ENCODE results near the gene LIN37.

The LIN37 gene

DNA sequence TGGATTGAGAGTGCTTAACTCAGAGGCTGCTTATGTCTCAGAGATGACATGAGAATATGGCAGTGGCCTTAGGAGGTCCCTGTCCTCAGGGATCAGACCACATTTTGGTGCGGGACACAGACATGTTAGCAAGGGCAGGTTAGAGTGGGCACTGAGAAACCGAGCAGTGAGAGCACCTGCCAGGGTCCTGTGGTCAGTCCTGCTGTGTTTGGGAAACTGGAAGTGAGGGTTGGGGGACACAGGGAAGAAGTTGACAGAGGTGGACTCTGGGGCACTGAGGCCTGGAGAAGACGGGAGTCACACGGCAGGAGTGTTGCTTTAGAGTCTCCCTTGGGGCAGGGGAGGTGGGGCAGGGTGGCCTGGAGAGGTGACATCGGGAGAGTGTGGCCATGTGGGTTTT is 13.5 kb upstream of the LIN37 start:
- no peak for DNase-seq (ENCODE audit: low read depth)

DNA sequence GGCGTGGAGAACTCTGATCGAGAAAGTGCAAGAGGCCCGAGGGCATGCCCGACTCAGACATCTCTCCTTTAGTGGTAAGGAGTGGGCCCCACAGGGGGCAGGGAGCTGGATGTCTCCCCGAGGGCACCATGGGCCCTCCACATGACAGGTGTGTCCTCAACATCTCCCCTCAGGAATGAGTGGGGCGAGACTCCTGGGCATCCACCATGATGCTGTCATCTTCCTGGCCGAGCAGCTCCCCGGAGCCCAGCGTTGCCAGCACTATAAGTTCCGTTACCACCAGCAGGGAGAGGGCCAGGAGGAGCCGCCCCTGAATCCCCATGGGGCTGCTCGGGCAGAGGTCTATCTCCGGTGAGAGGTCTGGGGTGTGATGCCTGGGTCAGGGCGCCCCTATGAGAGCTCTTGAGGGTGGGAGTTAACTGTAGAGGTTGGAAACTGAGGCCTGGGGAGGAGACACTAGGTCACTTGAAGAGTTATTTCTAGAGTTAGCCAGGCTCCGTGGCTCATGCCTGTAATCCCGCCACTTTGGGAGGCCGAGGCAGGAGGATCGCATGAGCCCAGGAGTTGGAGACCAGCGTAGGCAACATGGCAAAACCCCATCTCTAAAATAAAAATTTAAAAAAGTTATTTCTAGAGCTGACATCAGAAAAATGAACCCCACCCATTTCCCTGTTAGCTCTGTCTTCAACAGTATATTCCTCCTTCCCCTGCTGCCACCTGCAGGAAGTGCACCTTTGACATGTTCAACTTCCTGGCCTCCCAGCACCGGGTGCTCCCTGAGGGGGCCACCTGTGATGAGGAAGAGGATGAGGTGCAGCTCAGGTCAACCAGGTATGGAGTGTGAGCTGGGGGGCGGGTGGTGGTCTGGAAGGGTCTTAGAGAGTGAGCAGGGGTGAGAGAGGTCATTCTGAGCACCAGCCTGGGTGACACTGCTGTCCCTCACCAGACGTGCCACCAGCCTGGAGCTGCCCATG is 11.2 kb upstream of the LIN37 start:
- DNase-seq (ENCODE audit: low read depth): no peak

DNA sequence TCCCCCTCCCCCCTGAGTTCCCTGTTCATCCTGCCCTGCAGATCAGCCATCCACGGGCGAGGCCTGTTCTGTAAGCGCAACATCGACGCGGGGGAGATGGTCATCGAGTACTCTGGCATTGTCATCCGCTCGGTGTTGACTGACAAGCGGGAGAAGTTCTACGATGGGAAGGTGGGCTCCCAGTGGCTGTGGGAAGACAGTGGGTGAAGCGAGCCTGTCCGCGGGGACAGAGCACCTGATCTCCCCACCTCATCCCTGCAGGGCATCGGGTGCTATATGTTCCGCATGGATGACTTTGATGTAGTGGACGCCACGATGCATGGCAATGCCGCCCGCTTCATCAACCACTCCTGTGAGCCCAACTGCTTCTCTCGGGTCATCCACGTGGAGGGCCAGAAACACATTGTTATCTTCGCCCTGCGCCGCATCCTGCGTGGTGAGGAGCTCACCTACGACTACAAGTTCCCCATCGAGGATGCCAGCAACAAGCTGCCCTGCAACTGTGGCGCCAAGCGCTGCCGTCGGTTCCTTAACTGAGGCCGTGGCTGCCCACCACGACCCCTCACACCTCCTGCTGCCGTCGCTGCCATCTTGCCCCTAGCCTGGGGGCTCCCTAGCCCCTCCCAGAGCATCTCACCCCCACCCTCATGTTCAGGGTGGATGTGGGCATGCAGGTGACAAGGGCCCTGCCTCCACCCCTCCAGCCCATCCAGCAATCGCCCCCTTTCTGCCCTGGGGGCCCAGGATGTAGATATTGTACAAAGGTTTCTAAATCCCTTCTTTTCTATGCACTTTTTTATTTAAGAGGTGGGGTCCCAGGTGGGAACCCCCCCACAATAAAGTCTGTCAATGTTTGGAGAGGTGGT is 10.1 kb upstream of the LIN37 start:
- DNase-seq (ENCODE audit: low read depth): no peak

DNA sequence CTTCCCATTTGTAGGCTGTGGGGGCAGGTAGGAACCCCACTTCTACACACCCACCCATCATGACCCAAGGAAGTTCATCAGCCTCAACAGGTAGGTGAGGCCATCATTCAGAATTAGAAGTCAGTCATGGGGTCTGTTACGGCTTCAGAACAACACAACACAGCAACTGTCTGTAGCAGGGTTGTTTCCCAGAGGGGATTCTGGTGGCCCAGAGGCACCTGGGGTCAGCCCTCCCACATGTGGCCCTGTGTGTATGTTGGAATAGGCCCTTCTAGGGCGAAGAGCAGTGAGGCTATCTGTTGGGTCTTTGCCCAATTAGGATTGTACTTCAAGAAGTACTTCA is 9.5 kb upstream of the LIN37 start:
- DNase-seq (ENCODE audit: low read depth): no peak

DNA sequence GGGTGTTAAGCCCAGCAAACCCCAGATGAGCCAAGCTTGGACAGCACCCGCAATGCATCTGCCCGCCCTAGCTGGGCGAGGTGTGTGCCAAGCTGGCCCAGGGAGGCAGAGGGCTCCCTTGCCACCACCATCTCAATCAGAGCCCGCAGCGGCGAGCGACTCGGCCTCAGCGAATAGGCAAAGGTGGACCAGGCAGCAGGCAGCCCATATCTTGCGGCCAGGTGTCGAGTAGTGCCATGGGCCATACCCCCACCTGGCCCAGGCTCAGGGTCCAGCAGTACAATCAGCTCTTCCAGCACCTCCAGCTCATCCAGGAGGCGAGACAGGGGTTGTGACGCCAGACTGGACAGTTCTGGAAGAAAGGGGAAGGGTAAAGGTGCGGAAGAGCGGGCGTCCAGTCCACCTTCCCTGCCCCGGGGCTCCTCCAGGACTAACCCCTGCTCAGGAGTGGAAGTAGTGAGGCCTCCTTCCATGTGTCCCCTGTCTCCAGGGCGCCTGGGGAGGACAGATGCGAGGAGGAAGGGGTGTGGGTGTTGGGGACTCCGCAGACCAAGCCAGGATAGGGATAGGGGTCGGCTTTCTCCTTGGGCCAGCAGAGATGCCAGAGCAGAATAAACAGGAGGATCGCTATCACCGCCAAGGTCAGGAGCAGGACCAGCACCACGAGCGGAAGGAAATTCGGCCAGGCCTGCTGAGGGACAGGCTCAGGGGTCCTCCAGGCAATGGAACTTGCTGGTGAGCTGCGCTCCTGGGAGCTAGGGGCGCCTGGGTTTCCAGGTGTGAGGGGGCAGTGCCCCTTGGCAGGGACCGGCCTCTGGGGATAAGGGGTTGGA is 8.9 kb upstream of the LIN37 start:
- no peak for DNase-seq (ENCODE audit: low read depth)

DNA sequence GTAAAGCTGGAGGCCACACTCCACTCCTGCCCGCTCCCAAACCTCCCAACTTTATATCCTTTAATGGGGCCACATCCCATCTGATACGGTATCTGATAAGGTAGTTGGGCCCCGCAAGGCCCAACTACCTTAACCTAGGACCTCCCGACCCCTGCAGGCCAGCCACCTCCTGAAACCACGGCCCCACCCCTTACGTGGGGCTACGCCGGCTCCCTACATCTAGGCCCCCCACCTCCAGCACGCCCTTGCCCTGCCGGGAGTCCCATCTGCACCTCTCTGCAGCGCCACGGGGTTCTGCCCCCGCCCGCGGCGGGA is 8.3 kb upstream of the LIN37 start:
- DNase-seq (ENCODE audit: low read depth): no peak

DNA sequence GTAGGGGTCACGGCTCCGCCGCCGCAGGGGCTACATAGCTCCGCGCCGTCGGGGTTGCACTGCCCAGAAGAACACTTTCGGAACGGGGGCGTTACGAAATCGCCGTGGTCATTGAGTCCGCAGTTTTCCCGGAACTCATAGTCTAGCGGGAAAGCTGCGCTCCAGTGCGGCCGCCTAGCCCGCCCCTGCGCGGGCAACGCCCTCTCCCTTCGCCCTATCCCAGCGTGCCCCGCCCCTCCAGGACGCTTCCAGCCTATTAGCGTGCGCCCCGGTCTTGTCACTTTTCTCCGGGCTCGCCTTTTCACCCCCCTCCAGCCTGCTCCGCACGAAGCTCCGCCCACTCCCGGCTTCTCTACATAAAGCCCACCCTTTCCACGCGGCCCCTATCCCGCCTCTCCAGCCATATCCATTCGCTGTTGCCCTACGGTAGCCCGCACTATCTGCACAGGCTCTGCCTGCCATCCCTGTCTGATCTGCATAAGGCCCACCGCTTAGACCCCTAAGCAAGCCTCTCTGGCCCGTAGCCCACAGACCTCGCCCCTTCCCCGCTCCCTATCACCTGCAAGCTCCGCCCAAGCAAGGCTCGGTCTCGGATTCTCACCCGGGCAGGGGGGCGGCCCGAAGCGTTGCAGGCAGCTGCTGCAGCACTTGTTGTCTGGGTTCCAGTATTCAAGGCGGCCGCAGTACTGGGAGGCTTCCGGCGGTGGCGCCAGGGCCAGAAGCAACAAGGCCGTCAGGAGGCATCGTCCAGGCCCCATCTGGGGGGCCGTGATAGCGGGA is 7.8 kb upstream of the LIN37 start:
- DNase-seq (ENCODE audit: low read depth): peak; percentile 95

DNA sequence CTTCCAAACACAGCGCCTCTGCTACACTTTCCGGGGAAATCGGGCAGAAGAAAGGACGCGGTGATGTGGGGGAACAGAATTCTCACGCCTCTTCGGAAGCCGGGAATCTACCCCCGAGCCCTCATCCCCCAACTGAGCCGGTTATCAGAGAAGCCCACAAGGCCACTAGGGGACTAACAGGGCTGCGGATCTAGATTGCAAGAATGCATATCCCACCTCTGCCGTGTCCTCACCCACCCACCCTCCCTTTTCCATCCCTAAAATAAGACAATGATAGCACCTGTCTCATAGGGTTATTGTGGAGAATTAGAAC is 7.2 kb upstream of the LIN37 start:
- DNase-seq (ENCODE audit: low read depth): no peak

DNA sequence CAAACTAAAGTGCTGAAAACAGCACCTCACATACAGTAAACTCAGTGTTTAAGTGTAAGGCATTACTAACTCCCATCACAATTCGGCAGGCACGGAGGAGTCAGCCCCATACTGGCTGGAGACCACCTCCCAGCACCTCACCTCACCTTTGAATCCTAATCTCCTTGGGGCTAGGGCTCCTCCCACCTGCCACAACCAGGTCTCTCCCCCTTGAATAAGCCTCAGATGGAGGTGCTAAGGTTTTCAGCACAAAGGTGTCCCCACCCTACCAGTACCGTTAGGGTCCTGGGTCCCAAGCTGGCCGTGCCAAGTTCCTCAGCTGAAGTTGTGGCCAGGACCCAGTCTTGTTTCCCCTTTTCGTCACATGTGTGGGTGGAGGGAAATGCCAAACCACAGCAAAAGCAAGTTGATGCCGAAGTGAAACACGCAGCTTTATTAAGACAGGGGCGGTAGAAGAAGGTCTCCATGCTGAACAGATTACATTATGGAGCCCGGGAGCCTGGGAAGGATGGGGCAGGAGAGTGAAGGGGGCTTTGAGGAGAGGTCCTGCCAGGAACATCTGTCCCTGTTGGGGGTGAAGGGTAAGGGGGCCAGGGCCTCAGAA is 6.2 kb upstream of the LIN37 start, which contains the start of gene IGFLR1:
Gene IGFLR1 (minus strand): TSS at position 332 of the 604 bp plus-strand sequence. CDS start 1,272 bp downstream, outside the sequence.
- DNase-seq (ENCODE audit: low read depth): no peak

DNA sequence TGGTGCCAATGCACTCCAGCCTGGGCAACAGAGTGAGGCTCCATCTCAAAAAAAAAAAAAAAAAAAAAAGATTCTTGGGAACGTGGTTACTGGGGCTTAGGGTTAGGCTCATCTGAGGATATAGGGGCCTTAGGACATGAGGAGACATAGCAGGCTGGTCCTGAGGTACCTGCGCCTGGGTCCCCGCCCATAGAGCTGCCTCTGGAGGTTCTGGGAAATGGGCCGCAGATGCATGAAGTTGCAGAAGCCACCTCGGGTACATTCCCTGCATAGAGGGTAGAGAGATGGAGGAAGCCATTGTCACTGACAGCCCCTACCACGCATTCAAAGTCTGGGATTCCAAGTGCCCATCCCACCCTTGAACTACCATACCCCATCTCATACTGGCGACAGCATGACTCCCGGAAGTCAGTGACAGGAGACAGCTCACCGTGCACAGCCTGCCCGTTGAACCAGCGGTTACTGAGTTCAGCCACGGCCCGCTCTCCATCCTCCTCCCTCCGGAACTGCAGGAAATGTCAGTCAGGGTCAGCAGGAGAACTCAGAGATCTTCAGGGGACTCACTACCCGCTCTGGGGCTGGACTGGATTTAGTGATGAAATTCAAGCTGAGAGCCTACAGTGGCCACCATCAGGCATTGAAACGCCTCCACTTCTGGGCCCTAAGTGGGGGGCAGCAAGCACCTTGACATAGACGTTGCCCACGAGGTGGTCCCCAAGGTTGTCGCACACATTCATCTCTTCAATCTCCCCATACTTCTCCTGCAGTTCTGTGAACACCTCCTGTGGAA is 4.5 kb upstream of the LIN37 start:
- no peak for DNase-seq (ENCODE audit: low read depth)

DNA sequence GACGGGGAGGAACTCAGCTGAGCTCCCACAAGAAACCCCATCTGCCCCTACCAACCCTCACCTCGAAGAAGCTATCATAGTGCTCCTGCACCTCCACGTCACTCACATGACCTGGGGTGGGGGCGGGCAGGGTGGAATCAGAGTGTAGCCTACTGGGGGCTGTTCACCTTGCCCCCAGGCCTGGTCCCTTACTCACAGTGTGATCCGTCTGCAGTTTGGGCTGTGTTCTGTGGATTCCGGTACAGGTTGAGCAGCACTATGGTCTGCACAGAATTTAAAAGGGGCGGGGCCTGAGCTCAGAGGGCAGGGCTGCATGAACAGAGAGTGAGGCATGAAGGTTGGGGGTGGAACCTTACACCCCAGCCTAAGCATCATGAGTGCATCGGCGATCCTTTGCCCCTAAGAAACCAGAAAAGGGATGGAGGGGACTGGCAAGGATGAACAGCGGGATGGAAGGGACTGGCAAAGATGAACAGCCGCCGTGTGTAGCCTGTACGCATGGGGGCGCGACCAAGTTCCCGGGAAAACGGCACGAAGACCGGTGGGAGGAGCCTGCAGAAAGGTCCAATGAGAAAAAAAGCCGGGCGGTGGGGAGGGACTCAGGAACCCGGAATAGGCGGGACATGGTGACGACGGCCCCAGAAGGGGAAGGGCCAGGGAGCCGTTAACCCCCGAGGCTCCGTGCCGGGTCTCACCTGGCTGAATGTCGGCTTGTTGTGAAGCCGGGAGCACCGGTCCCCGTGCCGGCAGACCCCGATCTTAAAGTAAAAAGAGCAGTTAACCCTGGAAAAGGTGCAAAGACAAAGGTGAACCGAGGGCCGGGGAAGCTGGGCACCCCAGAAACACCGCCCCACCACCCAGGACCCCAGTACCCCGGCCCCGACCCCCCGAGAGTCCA is 3.7 kb upstream of the LIN37 start:
- DNase-seq (ENCODE audit: low read depth): peak; percentile 96

DNA sequence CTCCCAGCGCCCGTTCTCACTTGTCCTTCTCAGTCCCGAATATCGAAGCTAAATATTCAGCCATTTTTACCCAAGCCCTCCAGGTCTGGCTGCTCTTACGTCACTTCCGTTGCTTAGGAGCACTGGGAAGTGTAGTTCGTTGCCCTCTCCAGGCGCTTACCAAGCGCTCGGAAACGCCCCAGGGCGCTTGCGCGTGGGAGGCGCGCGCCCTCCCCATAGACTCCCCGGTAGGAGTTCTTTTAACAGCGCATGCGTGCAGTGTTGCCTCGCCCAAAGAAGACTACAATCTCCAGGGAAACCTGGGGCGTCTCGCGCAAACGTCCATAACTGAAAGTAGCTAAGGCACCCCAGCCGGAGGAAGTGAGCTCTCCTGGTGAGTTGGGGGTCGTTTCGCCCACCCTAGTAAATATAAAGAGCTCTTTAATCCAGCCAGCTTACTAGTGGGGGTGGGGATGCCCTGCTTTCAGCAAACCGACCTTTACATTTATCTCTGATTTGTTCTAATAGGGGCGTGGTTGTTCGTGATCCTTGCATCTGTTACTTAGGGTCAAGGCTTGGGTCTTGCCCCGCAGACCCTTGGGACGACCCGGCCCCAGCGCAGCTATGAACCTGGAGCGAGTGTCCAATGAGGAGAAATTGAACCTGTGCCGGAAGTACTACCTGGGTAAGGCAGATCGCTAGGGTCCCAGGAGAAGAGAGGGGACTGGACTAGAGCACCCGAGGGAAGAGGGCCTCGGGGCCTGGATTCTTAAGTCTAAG is 2.9 kb upstream of the LIN37 start, which contains the start of the genes PSENEN and U2AF1L4:
Gene PSENEN (plus strand): TSS at position 324 of the 759 bp plus-strand sequence. CDS start 280 bp downstream, at position 604.
Gene U2AF1L4 (minus strand): TSS at position 91 of the 759 bp plus-strand sequence. CDS start 27 bp downstream, at position 64.
- peak; percentile 99 for DNase-seq (ENCODE audit: low read depth)

DNA sequence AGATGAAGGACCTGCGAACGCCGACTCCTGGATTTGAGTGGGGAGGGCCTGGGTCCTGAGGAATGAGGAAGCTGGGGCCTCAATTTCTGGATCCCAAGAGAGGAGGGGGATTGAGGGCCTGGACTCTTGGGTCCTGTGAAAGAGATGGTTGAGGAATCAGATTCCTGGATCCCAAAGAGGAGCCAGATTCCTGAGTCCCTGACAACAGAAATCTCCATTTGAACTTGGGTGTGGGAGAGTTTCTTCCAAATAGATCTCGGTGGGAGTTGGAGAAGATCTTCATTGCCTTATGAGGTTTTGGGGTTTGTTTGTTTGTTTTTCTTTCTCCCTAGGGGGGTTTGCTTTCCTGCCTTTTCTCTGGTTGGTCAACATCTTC is 2.3 kb upstream of the LIN37 start:
- no peak for DNase-seq (ENCODE audit: low read depth)

DNA sequence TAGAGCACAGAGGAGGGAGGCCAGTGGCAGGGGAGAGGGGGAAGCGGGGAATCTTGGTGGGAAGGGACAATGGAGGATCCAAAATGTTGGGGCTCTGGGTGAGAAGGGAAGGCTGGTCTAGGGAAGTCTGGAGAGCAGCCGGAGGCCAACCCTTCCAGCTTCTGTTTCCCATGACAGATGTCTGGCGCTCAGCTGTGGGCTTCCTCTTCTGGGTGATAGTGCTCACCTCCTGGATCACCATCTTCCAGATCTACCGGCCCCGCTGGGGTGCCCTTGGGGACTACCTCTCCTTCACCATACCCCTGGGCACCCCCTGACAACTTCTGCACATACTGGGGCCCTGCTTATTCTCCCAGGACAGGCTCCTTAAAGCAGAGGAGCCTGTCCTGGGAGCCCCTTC is 1.8 kb upstream of the LIN37 start:
- DNase-seq (ENCODE audit: low read depth): no peak

DNA sequence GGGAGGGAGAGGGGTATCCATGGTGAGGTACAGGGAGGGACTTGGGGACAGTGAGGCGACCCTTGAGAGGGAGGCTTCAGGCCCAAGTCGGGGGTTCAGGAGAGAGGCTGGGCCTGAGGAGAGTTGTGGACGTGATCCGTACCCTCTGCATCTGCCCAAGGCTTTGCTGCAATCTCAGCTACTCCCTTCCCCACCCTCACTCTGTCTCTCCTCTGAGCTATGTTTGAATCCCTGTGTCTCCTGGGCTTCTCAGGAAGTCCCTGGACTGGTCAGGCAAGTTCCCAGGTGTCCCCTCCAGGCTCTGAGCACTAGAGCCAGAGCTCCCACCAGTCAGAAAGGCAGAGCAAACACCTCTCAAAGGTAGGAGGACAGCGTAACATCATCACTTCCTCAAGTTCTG is 1.8 kb downstream of the LIN37 start:
- DNase-seq (ENCODE audit: low read depth): no peak

DNA sequence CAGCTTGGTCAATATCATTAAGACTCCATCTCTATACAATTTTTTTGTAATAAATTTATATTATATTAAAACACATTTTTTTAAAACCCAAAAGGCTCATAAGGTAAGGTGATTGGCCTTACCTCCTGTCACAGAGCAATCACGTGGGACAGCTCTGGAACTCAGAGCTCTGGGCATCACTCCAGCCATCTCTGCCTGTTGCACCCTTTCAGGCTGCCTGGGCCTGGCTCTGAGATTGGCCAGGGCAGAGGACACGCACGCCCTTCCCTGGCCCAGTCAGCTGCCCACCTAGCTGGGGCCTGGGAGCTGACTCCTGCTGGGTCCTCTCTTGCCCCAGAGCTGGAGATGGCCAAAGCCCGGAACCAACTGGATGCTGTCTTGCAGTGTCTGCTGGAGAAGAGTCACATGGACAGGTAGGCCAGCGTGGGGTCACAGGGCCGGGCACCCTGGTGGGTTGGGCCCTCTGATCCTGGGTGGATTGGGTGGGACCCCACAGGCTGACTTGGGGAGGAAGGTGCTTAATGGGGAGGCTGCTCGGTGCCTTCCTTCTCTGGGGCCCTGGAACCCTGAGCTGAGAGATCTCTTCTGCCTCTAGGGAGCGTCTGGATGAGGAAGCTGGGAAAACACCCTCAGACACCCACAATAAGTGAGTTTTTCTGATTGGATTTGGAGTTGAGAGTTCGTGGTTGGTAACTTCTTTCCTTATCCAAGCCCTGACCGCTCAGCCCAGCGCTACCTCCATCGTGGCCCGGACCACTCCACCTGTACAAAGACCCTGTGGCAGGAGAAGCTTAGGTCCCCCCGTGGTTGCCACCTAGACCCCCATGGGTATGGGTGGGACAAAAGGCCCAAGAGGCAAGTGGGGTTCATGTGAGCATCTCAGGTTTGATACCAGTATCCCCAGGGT is 3.7 kb downstream of the LIN37 start:
- no peak for DNase-seq (ENCODE audit: low read depth)

DNA sequence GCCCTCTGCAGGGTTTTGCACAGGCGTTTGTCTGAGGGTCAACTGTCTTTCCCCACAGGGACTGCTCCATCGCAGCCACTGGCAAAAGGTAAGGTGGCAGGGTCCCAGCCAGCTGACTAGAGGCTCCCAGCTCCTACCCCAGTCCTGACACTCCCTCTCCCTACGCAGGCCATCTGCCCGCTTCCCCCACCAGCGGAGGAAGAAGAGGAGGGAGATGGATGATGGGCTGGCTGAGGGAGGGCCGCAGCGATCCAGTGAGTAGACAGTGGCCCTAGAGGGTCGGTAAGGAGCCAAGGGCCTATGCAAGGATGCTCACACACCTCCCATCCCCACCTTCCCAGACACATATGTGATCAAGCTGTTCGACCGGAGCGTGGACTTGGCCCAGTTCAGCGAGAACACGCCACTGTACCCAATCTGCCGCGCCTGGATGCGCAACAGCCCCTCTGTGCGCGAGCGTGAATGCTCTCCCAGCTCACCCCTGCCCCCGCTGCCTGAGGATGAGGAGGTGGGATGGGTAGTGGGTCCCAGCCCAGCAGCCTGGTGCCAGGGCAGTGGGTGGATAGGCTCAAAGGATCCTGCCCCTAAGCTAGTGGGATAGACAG is 4.5 kb downstream of the LIN37 start:
- no peak for DNase-seq (ENCODE audit: low read depth)
